22Rv1 (cell line): ENCODE results near the gene RERE.

Source experiments
- CTCF ChIP-seq: fragments of 450-650 bp; IDR thresholded peaks from 2 replicates; pipeline ENCODE4 v1.5.1; 2017; ENCODE audit warnings: mild to moderate bottlenecking
- ZFX ChIP-seq: fragments of 450-650 bp; IDR thresholded peaks from 2 replicates; pipeline ENCODE4 v1.6.1; 2017; ENCODE audit warnings: antibody characterized with exemption, borderline replicate concordance

DNA sequence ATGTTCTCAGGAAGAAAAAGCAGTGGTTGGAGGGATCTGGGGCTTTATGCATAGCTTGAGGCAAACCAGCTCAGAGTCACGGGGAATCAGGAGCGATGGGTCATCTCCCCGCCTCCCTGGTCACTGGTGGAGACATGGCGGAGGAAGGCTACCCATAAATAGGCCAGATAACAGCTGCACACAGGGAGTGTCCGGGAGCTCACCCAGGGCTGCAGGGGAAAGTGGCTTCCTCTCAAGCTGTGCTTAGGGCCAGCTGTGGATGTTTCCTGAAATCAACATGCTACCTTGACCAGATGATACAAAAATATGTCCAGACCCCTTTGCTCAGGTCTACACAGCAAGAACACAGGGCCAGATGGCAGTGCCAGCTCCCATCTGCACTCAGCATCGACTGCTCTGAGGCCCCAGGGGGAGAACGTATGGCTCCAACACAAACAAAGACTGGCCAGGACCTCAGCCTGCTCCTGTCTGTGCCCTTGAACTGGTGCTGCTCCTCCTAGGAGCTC, 27.1 kb upstream of the RERE start:
- TF ChIP-seq CTCF (no peak), ZFX (no peak)
